ENCODE results near the gene CORIN. TPM values are rescaled to one million over a fixed set of nuclear protein-coding genes. Genes with fewer than 3 reads are reported as not detected.

The CORIN gene
- total and polyA plus RNA-seq, 2 donors (not counting 3 experiments of a cell fraction or from before 2014, with no cell fraction given), result 0.07 to 0.40 TPM

DNA sequence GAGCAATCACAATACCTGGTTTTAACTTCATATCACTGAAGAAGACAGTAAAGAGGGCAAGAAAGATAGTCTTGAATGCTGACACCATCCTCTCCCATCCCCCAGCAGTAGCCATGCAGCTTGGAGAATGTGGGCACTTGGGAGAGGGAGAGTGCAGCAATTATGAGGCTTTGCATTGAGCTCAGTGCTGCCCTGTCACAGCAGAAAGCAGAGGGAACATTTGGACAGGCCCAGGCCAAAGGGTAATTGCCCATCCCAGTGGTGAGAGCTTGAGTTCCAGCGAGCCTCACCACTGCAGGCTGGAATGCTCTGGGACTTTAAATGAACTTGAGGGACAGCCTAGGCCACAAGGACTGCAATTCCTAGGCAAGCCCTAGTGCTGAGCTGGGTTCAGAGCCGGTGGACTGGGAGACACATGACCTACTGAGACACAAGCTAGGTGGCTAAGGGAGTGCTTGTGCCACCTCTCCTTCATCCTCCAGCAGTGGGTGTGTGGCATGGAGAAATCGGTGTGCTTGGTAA, 36.3 kb downstream of the CORIN start:
- ChIA-PET POLR2A (no interaction called here), CTCF (no interaction called here)
- H3K4me1 ChIP-seq (ENCODE audit: control insufficient read depth, extremely low read depth, insufficient read depth, low read length), result no peaks in the 10 kb centered on the region
- H3K9me3 ChIP-seq (replicated peaks; ENCODE audit: control insufficient read depth, insufficient read depth, low read length), result no peaks in the 10 kb centered on the region
- no peak for TF ChIP-seq FOS (IDR thresholded peaks at IDR 0.05; ENCODE audit: borderline replicate concordance, insufficient read depth, low read length)
- TF ChIP-seq, protein P1, sequence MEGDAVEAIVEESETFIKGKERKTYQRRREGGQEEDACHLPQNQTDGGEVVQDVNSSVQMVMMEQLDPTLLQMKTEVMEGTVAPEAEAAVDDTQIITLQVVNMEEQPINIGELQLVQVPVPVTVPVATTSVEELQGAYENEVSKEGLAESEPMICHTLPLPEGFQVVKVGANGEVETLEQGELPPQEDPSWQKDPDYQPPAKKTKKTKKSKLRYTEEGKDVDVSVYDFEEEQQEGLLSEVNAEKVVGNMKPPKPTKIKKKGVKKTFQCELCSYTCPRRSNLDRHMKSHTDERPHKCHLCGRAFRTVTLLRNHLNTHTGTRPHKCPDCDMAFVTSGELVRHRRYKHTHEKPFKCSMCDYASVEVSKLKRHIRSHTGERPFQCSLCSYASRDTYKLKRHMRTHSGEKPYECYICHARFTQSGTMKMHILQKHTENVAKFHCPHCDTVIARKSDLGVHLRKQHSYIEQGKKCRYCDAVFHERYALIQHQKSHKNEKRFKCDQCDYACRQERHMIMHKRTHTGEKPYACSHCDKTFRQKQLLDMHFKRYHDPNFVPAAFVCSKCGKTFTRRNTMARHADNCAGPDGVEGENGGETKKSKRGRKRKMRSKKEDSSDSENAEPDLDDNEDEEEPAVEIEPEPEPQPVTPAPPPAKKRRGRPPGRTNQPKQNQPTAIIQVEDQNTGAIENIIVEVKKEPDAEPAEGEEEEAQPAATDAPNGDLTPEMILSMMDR (IDR thresholded peaks at IDR 0.05; ENCODE audit: extremely low read depth in 1 of 2, insufficient read depth in 1 of 2, low read depth in 1 of 2, low read length in 2 of 2), result no peak
- no peak for TF ChIP-seq GATA2 (IDR thresholded peaks at IDR 0.05; ENCODE audit: insufficient read depth, insufficient read length, low read depth, low read length)
- TF ChIP-seq, protein P2, sequence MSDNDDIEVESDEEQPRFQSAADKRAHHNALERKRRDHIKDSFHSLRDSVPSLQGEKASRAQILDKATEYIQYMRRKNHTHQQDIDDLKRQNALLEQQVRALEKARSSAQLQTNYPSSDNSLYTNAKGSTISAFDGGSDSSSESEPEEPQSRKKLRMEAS (IDR thresholded peaks at IDR 0.05; ENCODE audit: insufficient read depth, insufficient read length), result no peak
- no peak for TF ChIP-seq POLR2A (IDR thresholded peaks at IDR 0.05; ENCODE audit: low read depth, low read length)
- TF ChIP-seq EZH2 (IDR thresholded peaks at IDR 0.05; ENCODE audit: borderline replicate concordance, low read depth, low read length, severe bottlenecking), result no peak
- no peak for TF ChIP-seq POLR2AphosphoS5 (IDR thresholded peaks at IDR 0.05; ENCODE audit: insufficient read depth, low read depth, low read length)
- no peak for TF ChIP-seq JUN (IDR thresholded peaks at IDR 0.05; ENCODE audit: borderline replicate concordance, insufficient read depth, insufficient read length, low read depth)
- no peak for TF ChIP-seq MYC (IDR thresholded peaks at IDR 0.05; ENCODE audit: low read depth, low read length)
- no peak overlapping the region for H3K27ac ChIP-seq (ENCODE audit: insufficient read depth, low read depth, low read length)
- FAIRE-seq (no peak), DNase-seq (ENCODE audit: low read depth, low spot score) (no peak)
- H3K79me2 ChIP-seq (ENCODE audit: control insufficient read depth, insufficient read depth, low read length), result no peaks in the 10 kb centered on the region
- no TSS peak for BruUV-seq (replicated peaks)
- H3K4me2 ChIP-seq (ENCODE audit: insufficient read depth, low read length), result no peak overlapping the region
- H3K9me1 ChIP-seq (replicated peaks; ENCODE audit: control insufficient read depth, extremely low read depth, insufficient read depth, low read length), result no peaks in the 10 kb centered on the region
- dilution Hi-C loops (cut with MboI; ENCODE audit: extremely low pct_ligation_motif_present, low sequenced_read_pairs) (no loop called here), intact Hi-C loops (cut with micrococcal nuclease) (no loop called here)
- H4K20me1 ChIP-seq (replicated peaks; ENCODE audit: control insufficient read depth, extremely low read depth, insufficient read depth, low read length), result no peaks in the 10 kb centered on the region
- H3K9ac ChIP-seq (replicated peaks; ENCODE audit: extremely low read depth, insufficient read depth, low read length), result no peak overlapping the region
- H2AFZ ChIP-seq (ENCODE audit: low read depth, low read length), result no peak overlapping the region
- H3K27me3 ChIP-seq (ENCODE audit: control insufficient read depth in 2 of 2, insufficient read depth in 2 of 2, low read length in 2 of 2), result peaks cover 2 to 7% of the 10 kb centered on the region in 2 experiments
- no peaks in the 10 kb centered on the region for H3K36me3 ChIP-seq (ENCODE audit: control insufficient read depth in 2 of 2, extremely low read depth in 1 of 2, insufficient read depth in 2 of 2, low read length in 2 of 2)
- no peak overlapping the region for H3K4me3 ChIP-seq (replicated peaks in 1 of 3; ENCODE audit: insufficient read depth in 1 of 3, low read depth in 1 of 3, low read length in 3 of 3)
